Hematopoietic multipotent progenitor cell treated with erythropoietin and hydrocortisone succinate and interleukin-3 and kit ligand, for 15 days (in vitro differentiated cells): ENCODE results near the gene KCNK1.
"Not testable (repeated sequence)": the region's sequence is repeated elsewhere in the genome, so short reads cannot be mapped to it uniquely, and the experiment has no call there.

ENCODE experiments used
- DNase-seq: peaks from one replicate; pipeline ENCODE4 v3.0.0-alpha.2; 2015; ENCODE audit warnings: low spot score

Gene KCNK1

DNA sequence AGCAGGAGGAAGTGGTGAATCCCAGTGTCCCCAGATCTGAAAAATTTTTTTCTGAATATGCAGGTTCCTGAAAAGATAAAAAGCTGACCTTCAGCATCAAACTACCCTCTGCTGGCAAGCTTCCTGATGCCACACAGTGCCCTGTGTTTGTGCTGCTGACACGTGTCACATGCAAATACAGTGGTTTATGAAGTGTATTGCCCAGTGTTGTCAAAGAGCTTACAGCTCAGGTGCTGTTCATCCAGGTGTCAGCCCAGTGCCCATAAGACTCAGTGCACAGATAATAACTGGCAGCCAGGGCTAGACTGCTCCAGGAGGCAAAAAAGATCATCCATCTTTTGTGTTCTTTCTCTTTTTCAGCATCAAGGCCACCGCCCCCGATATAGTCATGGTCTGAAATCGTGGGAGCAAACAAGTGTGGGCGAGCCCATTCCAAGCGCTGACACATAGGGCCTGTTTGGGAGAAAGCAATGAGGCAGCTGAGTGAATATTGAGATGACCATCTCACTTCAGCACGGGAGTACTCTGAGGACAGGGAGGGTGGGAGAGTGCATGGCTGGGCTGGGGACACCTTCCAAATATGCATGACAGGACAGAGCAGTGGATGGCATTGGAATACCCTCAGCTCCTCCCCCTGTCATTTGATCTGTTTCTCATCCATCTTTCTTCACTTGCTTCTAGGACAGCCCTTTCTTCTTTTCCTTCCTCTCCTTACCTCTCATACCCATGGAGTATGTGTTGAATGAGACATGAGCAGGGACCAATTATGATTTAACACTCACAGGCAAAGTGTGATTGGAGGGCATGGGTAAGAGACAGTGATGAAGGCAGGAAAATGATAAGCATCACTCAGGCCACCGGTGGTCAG, 6.4 kb upstream of the KCNK1 start:
- no peak for DNase-seq

GRCh38 chr1:233608988-233609387, 4.9 kb upstream of the KCNK1 start:
- no peak for DNase-seq

DNA sequence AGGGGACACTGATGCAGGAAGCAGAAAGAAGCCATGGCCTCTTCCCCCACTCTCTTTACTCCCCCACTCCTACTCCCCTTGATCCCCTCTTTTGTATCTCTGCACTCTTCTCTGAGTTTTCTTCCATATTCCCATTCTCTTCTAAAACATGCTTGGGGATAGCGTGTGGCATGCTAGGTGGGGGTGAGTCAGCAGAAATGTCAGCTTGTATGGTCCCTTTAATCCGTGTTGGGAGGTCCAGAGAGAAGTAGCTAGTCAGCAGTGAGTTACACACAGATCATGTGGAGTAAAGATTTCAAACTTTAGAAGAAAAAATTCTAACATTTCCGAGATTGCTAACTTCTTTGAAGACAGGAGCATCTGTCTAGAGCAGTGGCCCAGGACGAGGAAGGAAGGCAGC, 4.0 kb upstream of the KCNK1 start:
- no peak for DNase-seq

GRCh38 chr1:233610628-233611027, 3.3 kb upstream of the KCNK1 start:
- no peak for DNase-seq

GRCh38 chr1:233611363-233611762, 2.5 kb upstream of the KCNK1 start:
- DNase-seq, result not testable (repeated sequence)

DNA sequence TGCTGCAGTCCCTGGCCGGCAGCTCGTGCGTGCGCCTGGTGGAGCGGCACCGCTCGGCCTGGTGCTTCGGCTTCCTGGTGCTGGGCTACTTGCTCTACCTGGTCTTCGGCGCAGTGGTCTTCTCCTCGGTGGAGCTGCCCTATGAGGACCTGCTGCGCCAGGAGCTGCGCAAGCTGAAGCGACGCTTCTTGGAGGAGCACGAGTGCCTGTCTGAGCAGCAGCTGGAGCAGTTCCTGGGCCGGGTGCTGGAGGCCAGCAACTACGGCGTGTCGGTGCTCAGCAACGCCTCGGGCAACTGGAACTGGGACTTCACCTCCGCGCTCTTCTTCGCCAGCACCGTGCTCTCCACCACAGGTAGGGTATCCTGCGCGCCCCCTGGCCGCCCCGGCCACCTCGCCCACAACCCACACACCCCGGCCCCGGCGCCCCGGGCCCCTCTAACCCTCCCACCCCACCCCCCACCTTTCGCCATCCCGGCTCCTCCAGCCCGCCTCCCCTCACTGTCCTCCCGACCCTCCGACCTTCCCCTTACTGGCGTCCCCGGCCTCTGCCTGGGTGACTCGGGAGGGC, 352 bp downstream of the KCNK1 start:
- DNase-seq, result no peak

DNA sequence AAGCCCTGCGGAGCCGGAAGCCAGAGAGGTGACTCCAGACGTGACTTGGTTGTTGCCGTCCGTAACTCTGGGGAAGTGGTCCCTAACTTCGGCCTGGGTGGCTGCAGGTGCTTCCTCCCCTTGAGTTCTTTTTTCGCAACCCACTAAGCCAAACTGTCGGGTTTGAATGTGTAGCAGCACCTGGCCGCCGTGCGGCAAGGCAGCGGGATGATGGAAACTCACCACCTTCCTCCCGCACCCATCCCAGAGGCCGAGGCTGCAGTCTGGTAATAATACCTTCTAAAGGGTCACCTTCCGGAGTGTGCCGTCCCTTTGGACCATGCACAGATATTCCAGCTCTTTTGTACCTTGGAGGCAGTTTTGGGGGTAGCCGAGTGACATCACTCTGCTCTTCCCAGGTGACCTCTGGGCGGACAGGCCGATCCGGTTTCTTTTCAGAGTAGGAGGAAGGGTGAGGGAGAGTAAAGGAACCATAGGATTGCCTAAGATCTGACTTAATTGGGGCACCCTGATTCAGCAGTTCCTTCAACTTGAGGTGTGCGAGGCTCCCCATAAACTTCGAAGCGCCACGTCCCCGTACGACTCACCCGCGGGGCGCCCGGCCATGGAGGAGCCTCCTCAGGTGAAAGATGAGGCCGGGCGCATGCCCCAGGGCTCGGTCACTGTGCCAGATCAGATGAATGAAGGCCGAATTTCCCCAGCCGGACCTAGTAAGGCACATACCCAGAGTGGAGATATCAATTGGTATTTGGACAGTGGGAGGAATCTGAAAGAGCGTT, 1.0 kb downstream of the KCNK1 start:
- no peak for DNase-seq

DNA sequence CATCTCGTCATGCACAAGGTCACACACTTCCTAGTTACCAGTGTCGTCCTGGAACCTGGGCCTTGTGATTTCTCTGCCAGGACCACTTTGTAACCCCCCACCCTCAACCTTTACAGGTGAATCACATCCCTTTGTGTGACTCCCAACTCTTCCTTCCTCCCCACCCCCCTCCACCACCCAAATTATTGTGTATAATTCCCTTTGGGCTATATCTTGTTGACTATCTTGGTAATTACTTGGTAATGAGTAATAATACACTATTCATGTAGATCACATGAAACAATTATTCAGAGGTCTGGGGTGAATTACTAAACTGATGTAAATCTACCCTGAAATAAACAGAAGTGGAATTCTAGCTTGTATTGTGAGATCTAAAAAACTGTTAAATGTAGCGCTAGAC, 1.7 kb downstream of the KCNK1 start:
- no peak for DNase-seq

DNA sequence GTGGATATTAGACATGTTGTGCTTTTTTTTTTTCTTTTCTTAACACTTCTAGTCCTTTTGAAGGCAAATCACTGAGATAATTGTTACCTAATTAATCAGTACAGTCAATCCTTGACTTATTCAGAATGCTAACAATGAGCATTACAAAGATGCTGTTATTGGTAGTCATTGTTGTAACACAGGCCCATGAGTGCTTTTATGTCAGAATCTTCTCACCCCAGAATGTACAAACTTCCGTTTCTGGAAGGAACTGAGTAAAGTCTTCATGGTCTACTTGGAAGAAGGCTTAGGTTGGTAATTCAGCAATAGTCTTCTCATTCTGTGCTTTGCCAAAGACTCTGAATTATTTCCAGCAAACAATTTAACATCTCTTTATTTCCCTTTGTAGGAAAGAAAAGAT, 3.1 kb downstream of the KCNK1 start:
- DNase-seq, result no peak

- DNase-seq, result not testable (repeated sequence)
Observed at GRCh38 chr1:233619414-233619813, 5.5 kb downstream of the KCNK1 start.

- DNase-seq, result no peak
Observed at GRCh38 chr1:233620065-233620464, 6.2 kb downstream of the KCNK1 start.

- no peak for DNase-seq
Observed at GRCh38 chr1:233621923-233622322, 8.0 kb downstream of the KCNK1 start.

GRCh38 chr1:233624289-233624688, 10.4 kb downstream of the KCNK1 start:
- DNase-seq, result no peak

- no peak for DNase-seq
Observed at GRCh38 chr1:233625087-233625486, 11.2 kb downstream of the KCNK1 start.

- DNase-seq, result no peak
Observed at GRCh38 chr1:233625510-233625981, 11.6 kb downstream of the KCNK1 start.

GRCh38 chr1:233627376-233627775, 13.5 kb downstream of the KCNK1 start:
- no peak for DNase-seq

GRCh38 chr1:233627823-233628222, 13.9 kb downstream of the KCNK1 start:
- no peak for DNase-seq

DNA sequence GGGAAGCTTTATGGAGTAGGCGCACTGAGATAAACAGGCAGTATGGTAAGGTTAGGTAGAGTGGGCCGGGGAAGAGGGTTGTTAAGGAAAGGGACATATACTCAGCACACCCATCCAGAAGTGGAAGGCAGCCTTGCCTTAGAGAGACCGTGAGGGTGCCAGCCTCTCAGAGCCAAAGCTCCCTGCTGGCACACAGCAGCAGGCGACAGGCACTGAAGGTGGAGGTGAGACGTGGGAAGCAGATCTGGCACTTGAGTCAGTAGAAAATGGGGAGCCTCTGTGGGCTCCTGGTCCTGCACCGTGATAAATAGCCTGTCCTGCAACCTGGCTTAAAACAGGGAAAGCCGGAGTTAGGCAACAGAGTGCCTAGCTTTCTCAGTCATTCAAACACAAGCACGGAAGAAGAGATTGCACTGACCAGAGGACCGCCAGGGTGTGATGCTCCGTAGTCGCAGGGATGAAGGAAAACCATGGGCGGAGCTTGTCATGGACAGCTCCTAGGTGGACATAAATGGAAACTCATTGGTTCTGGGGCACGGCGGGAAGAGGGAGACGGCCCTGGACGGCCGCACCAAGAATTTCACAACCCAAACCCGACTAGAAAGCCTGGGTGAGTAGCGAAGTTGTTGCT, 15.5 kb downstream of the KCNK1 start:
- no peak for DNase-seq

- no peak for DNase-seq
Observed at GRCh38 chr1:233631810-233632405, 18.0 kb downstream of the KCNK1 start.

GRCh38 chr1:233632436-233632835, 18.5 kb downstream of the KCNK1 start:
- no peak for DNase-seq

DNA sequence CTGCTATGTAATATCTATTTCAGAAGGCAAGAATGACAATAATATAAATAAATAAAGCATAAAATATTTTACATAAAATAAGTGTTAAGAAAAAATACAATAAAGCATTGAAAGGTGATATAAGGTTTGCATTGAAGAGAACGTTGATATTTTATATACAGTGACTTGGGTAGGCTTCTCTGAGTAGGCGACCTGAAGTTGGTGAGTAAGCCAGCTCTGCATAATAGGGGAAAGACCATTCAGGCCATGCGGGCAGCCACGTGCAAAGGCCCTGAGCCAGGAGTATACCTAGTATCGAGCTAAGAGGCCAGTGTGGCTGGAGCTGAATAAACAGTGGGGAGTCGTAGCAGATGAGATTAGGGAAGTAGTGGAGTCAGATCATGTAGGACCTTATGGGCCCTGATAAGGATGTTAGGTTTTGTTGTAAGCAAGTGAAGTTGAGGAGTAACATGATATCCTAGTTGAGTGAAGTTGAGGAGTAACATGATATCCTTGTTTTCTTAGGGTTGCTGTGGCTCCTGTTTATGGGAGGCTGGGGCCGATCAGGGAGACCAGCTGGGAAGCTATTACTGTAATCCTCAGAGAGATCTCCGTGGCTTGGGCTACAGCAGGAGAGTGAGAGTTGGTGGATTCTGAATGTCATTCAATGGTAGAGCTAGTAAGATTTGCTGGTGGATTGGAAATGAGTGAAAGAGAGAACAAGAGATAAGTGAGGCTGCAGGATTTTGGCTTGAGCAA, 22.0 kb downstream of the KCNK1 start:
- no peak for DNase-seq
